ENCODE results near the gene ENTPD1.

GRCh38 chr10:95809370-95810197, 53.6 kb downstream of the ENTPD1 start:
- no peak for TF ChIP-seq POLR2A (IDR thresholded peaks at IDR 0.05; ENCODE audit: low read length)
- no peak for TF ChIP-seq RAD21 (conservative IDR thresholded peaks at IDR 0.05 in 1 of 2, IDR thresholded peaks at IDR 0.05 in 1 of 2)
- TF ChIP-seq CTCF (IDR thresholded peaks at IDR 0.05), result no peak
- TF ChIP-seq CHD4 (IDR thresholded peaks at IDR 0.05; ENCODE audit: borderline replicate concordance), result no peak
